Measurements from ENCODE around the gene ELL.

- TF ChIP-seq CTCF (IDR thresholded peaks at IDR 0.05; ENCODE audit: extremely low read depth in 1 of 2, insufficient read depth in 1 of 2, low read depth in 1 of 2, low read length in 2 of 2), result no peak
- TF ChIP-seq POLR2A (IDR thresholded peaks at IDR 0.05; ENCODE audit: low read depth, low read length), result no peak
- TF ChIP-seq MYC (IDR thresholded peaks at IDR 0.05; ENCODE audit: low read depth, low read length), result no peak
- TF ChIP-seq POLR2AphosphoS5 (IDR thresholded peaks at IDR 0.05; ENCODE audit: insufficient read depth, low read depth, low read length), result peak; percentile 92
Measured at GRCh38 chr19:18417250-18418028, 104.4 kb downstream of the ELL start.
